GM12801 (cell line): ENCODE data around the gene TOM1L2.

Experiments used
- TF ChIP-seq, protein P1 (sequence below): IDR thresholded peaks from one replicate; pipeline ENCODE4 v1.5.1; 2011; ENCODE audit warnings: control low read depth; ENCODE audit not compliant: insufficient read length; ENCODE audit errors: extremely low read depth

The TOM1L2 gene

DNA sequence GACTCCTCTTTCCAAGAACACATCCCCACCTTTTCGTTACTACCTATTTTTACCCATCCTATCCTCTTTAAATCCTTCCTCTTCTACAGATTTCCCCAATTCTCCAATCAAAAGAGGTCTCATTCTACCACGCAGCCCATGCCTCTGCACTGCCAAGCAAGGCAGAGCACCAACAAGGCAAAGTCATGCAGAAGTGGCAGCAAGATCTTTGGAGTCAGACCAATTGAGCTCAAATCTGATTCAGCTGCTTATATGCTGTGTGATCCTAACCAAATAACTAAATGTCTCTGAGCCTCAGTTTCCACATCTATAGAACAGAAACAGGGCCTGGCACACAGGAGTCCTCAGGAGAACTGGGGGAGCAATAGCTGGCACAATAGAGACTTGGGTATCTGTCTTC, 41.0 kb downstream of the TOM1L2 start:
- TF ChIP-seq, protein P1, sequence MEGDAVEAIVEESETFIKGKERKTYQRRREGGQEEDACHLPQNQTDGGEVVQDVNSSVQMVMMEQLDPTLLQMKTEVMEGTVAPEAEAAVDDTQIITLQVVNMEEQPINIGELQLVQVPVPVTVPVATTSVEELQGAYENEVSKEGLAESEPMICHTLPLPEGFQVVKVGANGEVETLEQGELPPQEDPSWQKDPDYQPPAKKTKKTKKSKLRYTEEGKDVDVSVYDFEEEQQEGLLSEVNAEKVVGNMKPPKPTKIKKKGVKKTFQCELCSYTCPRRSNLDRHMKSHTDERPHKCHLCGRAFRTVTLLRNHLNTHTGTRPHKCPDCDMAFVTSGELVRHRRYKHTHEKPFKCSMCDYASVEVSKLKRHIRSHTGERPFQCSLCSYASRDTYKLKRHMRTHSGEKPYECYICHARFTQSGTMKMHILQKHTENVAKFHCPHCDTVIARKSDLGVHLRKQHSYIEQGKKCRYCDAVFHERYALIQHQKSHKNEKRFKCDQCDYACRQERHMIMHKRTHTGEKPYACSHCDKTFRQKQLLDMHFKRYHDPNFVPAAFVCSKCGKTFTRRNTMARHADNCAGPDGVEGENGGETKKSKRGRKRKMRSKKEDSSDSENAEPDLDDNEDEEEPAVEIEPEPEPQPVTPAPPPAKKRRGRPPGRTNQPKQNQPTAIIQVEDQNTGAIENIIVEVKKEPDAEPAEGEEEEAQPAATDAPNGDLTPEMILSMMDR, result no peak

GRCh38 chr17:17930674-17931073, 41.5 kb downstream of the TOM1L2 start:
- TF ChIP-seq, protein P1, result no peak

DNA sequence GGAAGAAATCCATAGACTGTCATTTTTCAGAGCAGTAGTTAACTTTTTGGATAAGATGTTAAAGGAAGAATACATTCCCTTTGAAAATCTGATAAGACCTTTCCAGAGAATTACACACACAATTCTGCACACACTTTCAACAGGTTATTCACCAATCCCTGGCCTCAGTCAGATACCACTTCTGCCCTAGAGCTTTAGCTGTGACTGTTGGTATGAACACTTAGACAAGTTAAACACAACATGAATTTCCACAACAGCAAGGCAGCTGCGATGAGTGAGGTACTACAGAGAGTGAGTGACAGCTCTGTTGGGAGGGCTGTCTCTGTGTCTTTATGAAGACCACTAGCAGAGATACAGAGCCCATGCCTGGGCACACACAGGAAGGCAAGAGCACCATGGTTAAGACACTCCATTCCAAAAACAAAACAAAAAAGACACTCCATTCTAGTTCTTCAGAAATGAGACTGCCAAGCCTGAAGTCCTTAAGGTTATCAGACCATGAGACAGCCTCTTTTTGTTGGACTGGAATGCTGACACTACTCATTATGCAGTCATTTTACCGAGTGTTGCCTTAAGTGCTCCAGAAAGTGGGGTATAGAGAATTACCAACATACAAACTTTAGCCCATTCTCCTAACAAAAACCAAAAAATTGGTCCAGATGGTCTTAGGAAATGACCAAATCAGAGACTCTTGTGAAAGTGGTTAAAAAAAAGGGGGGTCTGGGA, 42.4 kb downstream of the TOM1L2 start:
- TF ChIP-seq, protein P1, result no peak

DNA sequence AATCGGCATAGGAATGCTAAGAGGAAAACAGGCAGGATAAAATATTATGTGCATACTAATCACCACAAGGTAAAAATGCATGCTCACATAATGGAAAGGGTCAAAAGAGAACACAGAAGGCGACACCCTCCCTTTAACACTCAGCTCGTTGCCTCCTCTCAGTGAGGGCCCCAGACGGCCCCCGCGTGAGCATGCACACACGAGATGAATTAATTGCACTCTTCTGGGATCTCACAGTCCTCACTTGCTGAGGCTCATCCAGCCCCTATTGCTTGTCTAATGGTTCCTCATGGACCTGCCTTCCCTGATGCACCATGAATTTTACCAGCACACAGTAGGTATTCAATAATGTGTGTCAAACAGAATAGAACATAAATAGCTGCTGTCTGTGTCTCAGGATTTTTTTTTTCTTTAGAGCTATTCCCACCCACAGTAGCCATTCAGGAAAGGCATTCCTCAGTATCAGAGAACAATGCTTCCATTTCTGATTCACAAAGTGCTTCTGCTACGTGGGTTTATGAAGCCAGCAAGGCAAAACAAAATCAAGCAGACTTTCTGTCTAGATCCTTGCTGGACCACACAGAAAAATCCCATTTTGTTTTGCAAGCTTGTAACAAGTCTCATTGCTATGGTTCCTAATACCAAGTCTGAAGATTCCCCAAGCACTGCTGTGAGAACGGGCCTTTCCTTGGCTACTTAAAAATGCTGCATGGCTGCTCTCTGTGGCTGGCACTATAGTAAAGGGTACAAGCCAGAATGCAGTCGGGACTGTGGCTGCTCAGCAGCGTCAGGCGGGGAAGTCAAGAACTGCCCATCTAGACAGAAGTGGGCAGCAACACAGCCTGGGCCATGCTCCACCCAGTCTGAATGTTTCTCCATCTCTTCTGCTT, 43.6 kb downstream of the TOM1L2 start:
- TF ChIP-seq, protein P1, result no peak

DNA sequence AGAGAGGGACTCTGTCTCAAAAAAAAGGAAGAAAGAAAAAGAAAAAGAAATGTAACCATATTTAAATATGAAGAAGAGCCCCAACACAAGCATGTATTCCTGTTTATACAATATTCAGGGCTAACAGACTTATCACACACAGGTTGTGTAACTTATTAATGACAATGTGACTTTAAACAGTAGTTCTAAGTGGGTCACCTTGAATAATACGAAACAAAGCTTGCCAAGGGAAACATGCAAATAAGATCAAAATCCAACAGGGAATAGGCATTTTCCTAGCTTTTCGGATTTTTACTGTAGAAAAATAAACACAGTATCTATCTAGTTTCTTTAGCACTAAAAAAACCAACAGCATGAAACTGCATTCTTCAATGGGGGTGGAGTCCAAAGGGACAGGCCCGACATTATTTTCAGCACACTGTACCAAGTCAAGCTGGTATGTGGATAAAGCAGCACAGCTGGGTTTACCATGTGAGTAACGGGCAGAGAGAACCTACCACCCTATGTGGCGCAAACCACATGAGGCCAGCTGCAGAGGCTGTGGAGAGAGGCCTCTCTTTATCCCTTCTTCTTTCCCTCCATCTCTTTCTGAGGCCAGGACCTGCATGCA, 45.3 kb downstream of the TOM1L2 start:
- TF ChIP-seq, protein P1, result no peak

DNA sequence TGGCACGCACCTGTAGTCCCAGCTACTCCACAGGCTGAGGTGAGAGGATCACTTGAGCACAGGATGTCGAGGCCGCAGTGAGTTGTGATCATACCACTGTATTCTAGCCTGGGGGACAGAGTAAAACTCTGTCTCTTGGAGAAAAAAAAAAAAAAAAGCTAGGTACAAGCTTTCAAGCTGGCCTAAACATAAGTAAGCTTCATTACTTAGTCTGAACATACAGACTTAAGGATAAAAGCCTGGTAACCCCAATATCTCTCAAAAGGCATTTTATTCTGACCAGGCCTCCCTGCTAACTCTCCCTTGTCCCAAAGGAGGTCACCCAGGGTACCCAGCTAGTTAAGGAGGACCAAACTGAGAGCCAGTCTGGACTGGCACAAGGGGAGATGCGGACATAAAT, 46.2 kb downstream of the TOM1L2 start:
- TF ChIP-seq, protein P1, result no peak

- TF ChIP-seq, protein P1, result no peak
Observed at GRCh38 chr17:17924857-17925250, 47.3 kb downstream of the TOM1L2 start.
